AG04450 (cell line): ENCODE results near the gene PRKAG2. TPM values are rescaled to one million over a fixed set of nuclear protein-coding genes. Genes with fewer than 3 reads are reported as not detected.

Source experiments
- CTCF ChIA-PET: fragments of 300-600, 350-600 bp; formaldehyde crosslinking; extraction: SDS; loops from one replicate; lab custom pipeline; 2022; ENCODE audit warnings: antibody characterized with exemption, inconsistent platforms; lab: Charles Lee
- POLR2A ChIA-PET: fragments of 350-600 bp; formaldehyde crosslinking; extraction: SDS; loops from one replicate; lab custom pipeline; 2021; ENCODE audit warnings: antibody characterized with exemption, inconsistent platforms; lab: Yijun Ruan, JAX
- DNase-seq: peaks from one replicate; pipeline ENCODE4 v3.0.0-alpha.2; 2011; ENCODE audit warnings: low read depth, low spot score
- H3K27ac ChIP-seq: one replicate; pipeline ENCODE4 v1.5.1; 2012; ENCODE audit warnings: low read depth, low read length, control low read depth
- H3K27me3 ChIP-seq: one replicate; pipeline ENCODE4 v1.6.0; 2012; ENCODE audit warnings: low read length; ENCODE audit not compliant: control insufficient read depth, insufficient read depth
- H3K4me3 ChIP-seq: 2 replicates; pipeline ENCODE4 v1.5.1; 2011; ENCODE audit warnings: mild to moderate bottlenecking, low read depth, low read length, control low read depth
- H3K9me3 ChIP-seq: 2 replicates; pipeline ENCODE4 v1.5.1; 2012; ENCODE audit warnings: low read length; ENCODE audit not compliant: control insufficient read depth, insufficient read depth
- CTCF ChIP-seq: IDR thresholded peaks from 2 replicates; pipeline ENCODE4 v1.5.1; 2011; ENCODE audit warnings: low read depth, low read length, control low read depth, inconsistent platforms
- polyA plus RNA-seq: library from polyadenylated mRNA; depleted of rRNA; stranded (reverse); fragments of >200 nt; gene quantifications from 2 replicates; pipeline ENCODE4 v1.2.3, GENCODE V29; 2011

The PRKAG2 gene
- polyA plus RNA-seq, 1 experiment = 45.0 TPM

- peak; percentile 69 for DNase-seq
- H3K4me3 ChIP-seq = no peak overlapping the region
- no peaks in the 10 kb centered on the region for H3K27me3 ChIP-seq
- ChIA-PET POLR2A (interaction anchor here (0.6 to 0.8 kb wide), 2 partner anchors 107 to 295 kb away, joined by 3 read pairs; no protein-coding TSS in a partner anchor), CTCF (interaction anchor here (2.2 kb wide), 1 partner anchor 124 kb away, joined by 7 read pairs; no protein-coding TSS in a partner anchor)
- peak overlapping the region; percentile 88 for H3K27ac ChIP-seq
- no peak for TF ChIP-seq CTCF
- H3K9me3 ChIP-seq = peaks cover 20% of the 10 kb centered on the region
Observed at GRCh38 chr7:151755131-151755801, 121.6 kb downstream of the PRKAG2 start.

- CTCF ChIA-PET = interaction anchor here (0.6 to 2.3 kb wide), 14 partner anchors 10 to 235 kb away, joined by 3 to 12 read pairs (median 4); partner anchors contain the start of gene RHEB
- DNase-seq = no peak
- POLR2A ChIA-PET = interaction anchor here (0.6 to 0.8 kb wide), 4 partner anchors 19 to 295 kb away, joined by 3 to 4 read pairs (median 3); no protein-coding TSS in a partner anchor
- Histone ChIP-seq H3K4me3 (no peak overlapping the region), H3K27ac (peak overlapping the region; percentile 88), H3K27me3 (no peaks in the 10 kb centered on the region), H3K9me3 (peaks cover 20% of the 10 kb centered on the region)
- TF ChIP-seq CTCF = no peak
Observed at GRCh38 chr7:151754688-151755130, 122.2 kb downstream of the PRKAG2 start.

GRCh38 chr7:151754142-151754590 is 122.7 kb downstream of the PRKAG2 start:
- Histone ChIP-seq H3K4me3 (no peak overlapping the region), H3K27ac (peak overlapping the region; percentile 88), H3K9me3 (peaks cover 20% of the 10 kb centered on the region), H3K27me3 (no peaks in the 10 kb centered on the region)
- DNase-seq = peak; percentile 98
- POLR2A ChIA-PET = interaction anchor here (0.6 to 0.8 kb wide), 3 partner anchors 18 to 159 kb away, joined by 3 to 4 read pairs (median 3); no protein-coding TSS in a partner anchor
- TF ChIP-seq CTCF = peak; percentile 99
- CTCF ChIA-PET = interaction anchor here (0.6 to 2.3 kb wide), 16 partner anchors 9 to 234 kb away, joined by 3 to 12 read pairs (median 4); partner anchors contain the start of gene RHEB

GRCh38 chr7:151752816-151753595 is 123.9 kb downstream of the PRKAG2 start:
- CTCF ChIA-PET = interaction anchor here (0.5 to 2.3 kb wide), 10 partner anchors 8 to 310 kb away, joined by 3 to 12 read pairs (median 5); no protein-coding TSS in a partner anchor
- POLR2A ChIA-PET = no interaction called here
- no peak for DNase-seq
- no peak for TF ChIP-seq CTCF
- Histone ChIP-seq H3K9me3 (peaks cover 23% of the 10 kb centered on the region), H3K27ac (peak overlapping the region; percentile 88), H3K4me3 (no peak overlapping the region), H3K27me3 (no peaks in the 10 kb centered on the region)
